ENCODE results near the gene LONP2. TPM values are rescaled to one million over a fixed set of nuclear protein-coding genes. Genes with fewer than 3 reads are reported as not detected.

The LONP2 gene
- total and polyA plus RNA-seq, 10 of the 15 experiments (the other 5 are each of a cell fraction or from before 2014, with no cell fraction given), result 8.3 to 48.0 (median 34.8) TPM

DNA sequence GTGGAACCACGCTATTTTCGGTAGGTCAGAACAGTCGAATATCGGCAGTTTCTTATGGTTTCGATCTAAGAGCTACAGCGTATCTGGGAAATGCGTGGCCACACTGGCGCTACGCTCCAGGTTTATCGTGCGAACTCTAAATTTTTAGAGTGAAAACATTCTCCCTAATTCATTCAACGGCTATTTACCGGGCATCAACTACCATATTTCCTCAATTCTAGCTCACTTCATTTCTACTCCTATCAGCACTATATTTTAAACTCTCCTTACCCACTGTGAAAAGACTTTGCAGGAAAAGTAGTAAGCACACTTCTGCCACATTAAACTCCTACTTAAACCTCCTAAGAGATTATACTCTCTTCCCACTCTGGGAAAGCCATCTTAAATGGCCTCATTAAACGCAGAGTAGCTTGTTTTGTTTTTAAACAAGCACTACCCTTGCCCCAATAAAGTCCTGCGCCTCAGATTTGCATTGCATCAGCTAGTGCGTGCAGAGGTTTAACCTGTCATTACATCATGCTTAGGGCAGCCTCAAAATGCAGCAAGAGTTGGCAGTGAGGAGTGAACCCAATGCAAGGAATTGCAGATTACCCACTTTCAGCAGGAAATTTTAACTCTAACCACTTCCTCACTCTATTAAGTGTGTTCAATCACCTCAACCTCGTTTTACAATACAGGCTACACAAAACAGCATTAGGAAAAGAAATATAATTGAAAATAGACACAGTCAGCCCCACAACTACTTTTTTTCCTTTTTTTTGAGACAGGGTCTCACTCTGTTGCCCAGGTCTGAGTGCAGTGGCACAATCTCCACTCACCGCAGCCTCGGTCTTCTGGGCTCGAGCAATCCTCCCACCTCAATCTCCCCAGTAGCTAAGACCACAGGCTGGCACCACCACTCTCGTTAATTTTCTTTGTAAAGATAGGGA is 122.3 kb downstream of the LONP2 start (continued):
- TF ChIP-seq SPI1 (IDR thresholded peaks at IDR 0.05; ENCODE audit: borderline replicate concordance, insufficient read depth, low read depth, low read length), result no peak; the same call in 1 of the 2 replicates
- TF ChIP-seq SMAD1 (IDR thresholded peaks at IDR 0.05; ENCODE audit: low read depth, partially characterized antibody), result peak; percentile 75
- TF ChIP-seq, protein P1, sequence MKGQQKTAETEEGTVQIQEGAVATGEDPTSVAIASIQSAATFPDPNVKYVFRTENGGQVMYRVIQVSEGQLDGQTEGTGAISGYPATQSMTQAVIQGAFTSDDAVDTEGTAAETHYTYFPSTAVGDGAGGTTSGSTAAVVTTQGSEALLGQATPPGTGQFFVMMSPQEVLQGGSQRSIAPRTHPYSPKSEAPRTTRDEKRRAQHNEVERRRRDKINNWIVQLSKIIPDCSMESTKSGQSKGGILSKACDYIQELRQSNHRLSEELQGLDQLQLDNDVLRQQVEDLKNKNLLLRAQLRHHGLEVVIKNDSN (IDR thresholded peaks at IDR 0.05; ENCODE audit: borderline replicate concordance, extremely low read length, insufficient read depth, low read depth, low read length), result no peak
- TF ChIP-seq CHD4 (IDR thresholded peaks at IDR 0.05), result no peak
- TF ChIP-seq, protein P2, sequence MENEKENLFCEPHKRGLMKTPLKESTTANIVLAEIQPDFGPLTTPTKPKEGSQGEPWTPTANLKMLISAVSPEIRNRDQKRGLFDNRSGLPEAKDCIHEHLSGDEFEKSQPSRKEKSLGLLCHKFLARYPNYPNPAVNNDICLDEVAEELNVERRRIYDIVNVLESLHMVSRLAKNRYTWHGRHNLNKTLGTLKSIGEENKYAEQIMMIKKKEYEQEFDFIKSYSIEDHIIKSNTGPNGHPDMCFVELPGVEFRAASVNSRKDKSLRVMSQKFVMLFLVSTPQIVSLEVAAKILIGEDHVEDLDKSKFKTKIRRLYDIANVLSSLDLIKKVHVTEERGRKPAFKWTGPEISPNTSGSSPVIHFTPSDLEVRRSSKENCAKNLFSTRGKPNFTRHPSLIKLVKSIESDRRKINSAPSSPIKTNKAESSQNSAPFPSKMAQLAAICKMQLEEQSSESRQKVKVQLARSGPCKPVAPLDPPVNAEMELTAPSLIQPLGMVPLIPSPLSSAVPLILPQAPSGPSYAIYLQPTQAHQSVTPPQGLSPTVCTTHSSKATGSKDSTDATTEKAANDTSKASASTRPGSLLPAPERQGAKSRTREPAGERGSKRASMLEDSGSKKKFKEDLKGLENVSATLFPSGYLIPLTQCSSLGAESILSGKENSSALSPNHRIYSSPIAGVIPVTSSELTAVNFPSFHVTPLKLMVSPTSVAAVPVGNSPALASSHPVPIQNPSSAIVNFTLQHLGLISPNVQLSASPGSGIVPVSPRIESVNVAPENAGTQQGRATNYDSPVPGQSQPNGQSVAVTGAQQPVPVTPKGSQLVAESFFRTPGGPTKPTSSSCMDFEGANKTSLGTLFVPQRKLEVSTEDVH (IDR thresholded peaks at IDR 0.05; ENCODE audit: low read depth, partially characterized antibody), result no peak
- TF ChIP-seq, protein P3, sequence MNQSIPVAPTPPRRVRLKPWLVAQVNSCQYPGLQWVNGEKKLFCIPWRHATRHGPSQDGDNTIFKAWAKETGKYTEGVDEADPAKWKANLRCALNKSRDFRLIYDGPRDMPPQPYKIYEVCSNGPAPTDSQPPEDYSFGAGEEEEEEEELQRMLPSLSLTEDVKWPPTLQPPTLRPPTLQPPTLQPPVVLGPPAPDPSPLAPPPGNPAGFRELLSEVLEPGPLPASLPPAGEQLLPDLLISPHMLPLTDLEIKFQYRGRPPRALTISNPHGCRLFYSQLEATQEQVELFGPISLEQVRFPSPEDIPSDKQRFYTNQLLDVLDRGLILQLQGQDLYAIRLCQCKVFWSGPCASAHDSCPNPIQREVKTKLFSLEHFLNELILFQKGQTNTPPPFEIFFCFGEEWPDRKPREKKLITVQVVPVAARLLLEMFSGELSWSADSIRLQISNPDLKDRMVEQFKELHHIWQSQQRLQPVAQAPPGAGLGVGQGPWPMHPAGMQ (IDR thresholded peaks at IDR 0.05; ENCODE audit: borderline replicate concordance), result no peak
- peak; percentile 17 for TF ChIP-seq SP1 (IDR thresholded peaks at IDR 0.05; ENCODE audit: low read depth, low read length)
- TF ChIP-seq, protein P4, sequence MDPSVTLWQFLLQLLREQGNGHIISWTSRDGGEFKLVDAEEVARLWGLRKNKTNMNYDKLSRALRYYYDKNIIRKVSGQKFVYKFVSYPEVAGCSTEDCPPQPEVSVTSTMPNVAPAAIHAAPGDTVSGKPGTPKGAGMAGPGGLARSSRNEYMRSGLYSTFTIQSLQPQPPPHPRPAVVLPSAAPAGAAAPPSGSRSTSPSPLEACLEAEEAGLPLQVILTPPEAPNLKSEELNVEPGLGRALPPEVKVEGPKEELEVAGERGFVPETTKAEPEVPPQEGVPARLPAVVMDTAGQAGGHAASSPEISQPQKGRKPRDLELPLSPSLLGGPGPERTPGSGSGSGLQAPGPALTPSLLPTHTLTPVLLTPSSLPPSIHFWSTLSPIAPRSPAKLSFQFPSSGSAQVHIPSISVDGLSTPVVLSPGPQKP (IDR thresholded peaks at IDR 0.05; ENCODE audit: low read depth, low read length), result no peak
- TF ChIP-seq TBL1XR1 (IDR thresholded peaks at IDR 0.05; ENCODE audit: low read depth, low read length), result no peak
- TF ChIP-seq MEF2A (IDR thresholded peaks at IDR 0.05; ENCODE audit: insufficient read depth, low read depth, low read length), result no peak
- TF ChIP-seq NFYA (IDR thresholded peaks at IDR 0.05; ENCODE audit: borderline replicate concordance, low read depth, low read length), result no peak
- no peak for TF ChIP-seq HDGF (IDR thresholded peaks at IDR 0.05)
- no peak for TF ChIP-seq YY1 (IDR thresholded peaks at IDR 0.05; ENCODE audit: low read depth, low read length)
- no peak for TF ChIP-seq SUZ12 (IDR thresholded peaks at IDR 0.05; ENCODE audit: unreplicated experiment)
- TF ChIP-seq ZNF217 (IDR thresholded peaks at IDR 0.05), result no peak
- no peak for TF ChIP-seq YBX1 (IDR thresholded peaks at IDR 0.05)
- TF ChIP-seq, protein P5, sequence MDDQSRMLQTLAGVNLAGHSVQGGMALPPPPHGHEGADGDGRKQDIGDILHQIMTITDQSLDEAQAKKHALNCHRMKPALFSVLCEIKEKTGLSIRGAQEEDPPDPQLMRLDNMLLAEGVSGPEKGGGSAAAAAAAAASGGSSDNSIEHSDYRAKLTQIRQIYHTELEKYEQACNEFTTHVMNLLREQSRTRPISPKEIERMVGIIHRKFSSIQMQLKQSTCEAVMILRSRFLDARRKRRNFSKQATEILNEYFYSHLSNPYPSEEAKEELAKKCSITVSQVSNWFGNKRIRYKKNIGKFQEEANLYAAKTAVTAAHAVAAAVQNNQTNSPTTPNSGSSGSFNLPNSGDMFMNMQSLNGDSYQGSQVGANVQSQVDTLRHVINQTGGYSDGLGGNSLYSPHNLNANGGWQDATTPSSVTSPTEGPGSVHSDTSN (IDR thresholded peaks at IDR 0.05; ENCODE audit: insufficient replicate concordance, low read depth, low read length), result peak; percentile 1
